K562 (cell line): ENCODE measurements around the gene MATK. TPM values are rescaled to one million over a fixed set of nuclear protein-coding genes. Genes with fewer than 3 reads are reported as not detected.

Experiments
- ARID2 ChIP-seq: fragments of 450-650 bp; IDR thresholded peaks from 2 replicates; pipeline ENCODE4 v1.6.1; 2017; ENCODE audit warnings: antibody characterized with exemption, mild to moderate bottlenecking
- ASH1L ChIP-seq: fragments of 450-650 bp; IDR thresholded peaks from 2 replicates; pipeline ENCODE4 v1.6.1; 2018; ENCODE audit warnings: borderline replicate concordance, mild to moderate bottlenecking, low read depth; ENCODE audit not compliant: partially characterized antibody
- BDP1 ChIP-seq: IDR thresholded peaks from 3 replicates; pipeline ENCODE4 v1.6.1; 2011; ENCODE audit not compliant: insufficient read length, insufficient read depth
- BRD4 ChIP-seq: fragments of 200-600 bp; sonication (generic); IDR thresholded peaks from 2 replicates; pipeline ENCODE4 v1.6.1; 2017; ENCODE audit warnings: inconsistent platforms
- DNMT1 ChIP-seq: fragments of 450-650 bp; IDR thresholded peaks from 2 replicates; pipeline ENCODE4 v1.6.1; 2016; ENCODE audit warnings: antibody characterized with exemption, mild to moderate bottlenecking
- FOXK1 ChIP-seq: sonication (generic); formaldehyde crosslinking; IDR thresholded peaks from 2 replicates; pipeline ENCODE4 v1.8.0; 2022; ENCODE audit warnings: missing genetic modification reagents, mild to moderate bottlenecking, borderline replicate concordance
- MEIS2 ChIP-seq: fragments of 450-650 bp; IDR thresholded peaks from 2 replicates; pipeline ENCODE4 v1.6.1; 2014; ENCODE audit warnings: mild to moderate bottlenecking; ENCODE audit not compliant: partially characterized antibody
- MXI1 ChIP-seq: IDR thresholded peaks from 2 replicates; pipeline ENCODE4 v1.6.1; 2011; ENCODE audit warnings: low read depth, mild to moderate bottlenecking, improper control_type of control experiment, low read length
- NR2C1 ChIP-seq, 2 experiments: fragments of 450-650 bp; IDR thresholded peaks; 2 replicates each; pipeline ENCODE4 v1.6.1; 2017; ENCODE audit warnings: mild to moderate bottlenecking in 2 of 2, antibody characterized with exemption in 1 of 2, inconsistent platforms in 1 of 2, missing compliant biosample characterization in 1 of 2, missing genetic modification characterization in 1 of 2
- NR3C1 ChIP-seq: sonication (generic); formaldehyde crosslinking; IDR thresholded peaks from 2 replicates; pipeline ENCODE4 v1.8.1; 2022; ENCODE audit warnings: missing genetic modification reagents
- PHB2 ChIP-seq: fragments of 450-650 bp; IDR thresholded peaks from 2 replicates; pipeline ENCODE4 v1.6.1; 2017; ENCODE audit warnings: low read depth
- RAD51 ChIP-seq: fragments of 450-650 bp; IDR thresholded peaks from 2 replicates; pipeline ENCODE4 v1.7.1; 2016; ENCODE audit warnings: low read depth, mild to moderate bottlenecking, borderline replicate concordance
- RB1 ChIP-seq: fragments of 450-650 bp; IDR thresholded peaks from 2 replicates; pipeline ENCODE4 v1.6.1; 2017; ENCODE audit warnings: low read depth, mild to moderate bottlenecking
- RBFOX2 ChIP-seq: fragments of 200-400 bp; formaldehyde crosslinking; IDR thresholded peaks from 2 replicates; pipeline ENCODE4 v1.6.1; 2017; ENCODE audit warnings: low read depth, mild to moderate bottlenecking, low read length, moderate library complexity
- RBM14 ChIP-seq: fragments of 200-400 bp; formaldehyde crosslinking; IDR thresholded peaks from 2 replicates; pipeline ENCODE4 v1.6.1; 2018; ENCODE audit warnings: low read depth, mild to moderate bottlenecking, low read length, moderate library complexity, borderline replicate concordance; ENCODE audit not compliant: insufficient read depth
- RFX1 ChIP-seq: fragments of 450-650 bp; IDR thresholded peaks from 2 replicates; pipeline ENCODE4 v1.6.1; 2016; ENCODE audit warnings: mild to moderate bottlenecking, moderate library complexity
- RUNX1 ChIP-seq: sonication (generic); IDR thresholded peaks from 2 replicates; pipeline ENCODE4 v1.6.1; 2016; ENCODE audit warnings: antibody characterized with exemption, low read depth
- TEAD2 ChIP-seq: fragments of 450-650 bp; IDR thresholded peaks from 2 replicates; pipeline ENCODE4 v1.6.1; 2016; ENCODE audit warnings: missing genetic modification characterization, control low read depth, missing compliant biosample characterization
- ZBED1 ChIP-seq: IDR thresholded peaks from 2 replicates; pipeline ENCODE4 v1.6.1; 2014
- ZC3H4 ChIP-seq: sonication (generic); formaldehyde crosslinking; IDR thresholded peaks from 2 replicates; pipeline ENCODE4 v1.9.0; 2021; ENCODE audit warnings: missing genetic modification reagents, borderline replicate concordance
- ZC3H8 ChIP-seq: fragments of 450-650 bp; IDR thresholded peaks from 2 replicates; pipeline ENCODE4 v1.6.1; 2017
- ZNF239 ChIP-seq: fragments of 250-450 bp; sonication (Bioruptor Pico); IDR thresholded peaks from 2 replicates; pipeline ENCODE4 v1.4.0; 2020; ENCODE audit warnings: mild to moderate bottlenecking
- ZNF445 ChIP-seq: fragments of 250-450 bp; sonication (Bioruptor Pico); IDR thresholded peaks from 2 replicates; pipeline ENCODE4 v1.4.0; 2020; ENCODE audit warnings: low read depth, mild to moderate bottlenecking, moderate library complexity
- polyA plus RNA-seq, 8 experiments: library from polyadenylated mRNA; depleted of rRNA in 4 of 8; stranded (reverse) in 5 of 8; unstranded in 3 of 8; fragments of >200 nt; fragmentation: Nextera tagmentation in 2 of 8; fragmentation: Illumina TruSeq in 1 of 8; extraction: Ambion mirVana in 2 of 8; extraction: Trizol in 1 of 8; gene quantifications; 2 replicates each; pipeline versions ENCODE4 v1.2.1 to v1.2.3, GENCODE V29; 2011 to 2014; ENCODE audit warnings: inconsistent platforms in 1 of 8, missing spikeins in 1 of 8
- total RNA-seq, 7 experiments: library from RNA; depleted of rRNA in 6 of 7; stranded (reverse); fragments of >200 nt in 6 of 7; fragmentation: Illumina TruSeq in 2 of 7; extraction: Trizol in 2 of 7; gene quantifications; 2 replicates each; pipeline versions ENCODE4 v1.2.1 to v1.2.3, GENCODE V29; 2011 to 2021; ENCODE audit warnings: low replicate concordance in 1 of 7
- TF ChIP-seq, protein P1 (sequence below): fragments of 250-450 bp; sonication (Bioruptor Pico); IDR thresholded peaks from 2 replicates; pipeline ENCODE4 v1.4.0; 2020; ENCODE audit warnings: mild to moderate bottlenecking, moderate library complexity
- TF ChIP-seq, protein P2 (sequence below): fragments of 250-450 bp; sonication (Bioruptor Pico); IDR thresholded peaks from 2 replicates; pipeline ENCODE4 v1.8.0; 2022; ENCODE audit warnings: inconsistent platforms, mild to moderate bottlenecking, moderate library complexity, borderline replicate concordance
- TF ChIP-seq, protein P3 (sequence below): fragments of 450-650 bp; IDR thresholded peaks from 2 replicates; pipeline ENCODE4 v1.6.1; 2016

Gene MATK
- total and polyA plus RNA-seq, 9 of the 15 experiments (the other 6 are each of a cell fraction or from before 2014, with no cell fraction given) = 0.08 to 41.5 (median 21.4) TPM

DNA sequence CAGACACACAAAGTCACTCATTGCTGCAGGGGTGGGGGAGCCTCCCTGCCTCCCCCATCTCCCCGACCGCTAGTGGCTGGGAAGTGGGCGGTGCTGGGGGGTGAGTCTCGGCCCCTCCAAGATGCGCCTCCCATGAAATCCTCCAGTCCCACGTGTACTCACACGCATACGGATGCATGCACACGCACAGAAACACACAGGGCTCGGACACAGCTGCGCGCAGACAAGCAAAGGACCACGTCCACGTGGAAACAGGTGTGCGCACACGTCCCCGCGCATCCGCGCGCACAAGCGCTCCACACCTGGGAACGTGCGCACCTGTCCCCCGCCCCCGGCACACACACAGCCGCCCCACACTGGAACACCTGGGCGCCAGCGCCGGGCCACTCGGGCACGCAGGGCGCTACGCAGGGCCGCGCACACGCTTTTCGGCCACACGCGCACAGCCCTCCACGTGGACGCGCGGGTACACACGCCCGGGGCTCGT lies 687 bp downstream of the MATK start (continued):
- no peak for TF ChIP-seq RB1
- TF ChIP-seq ASH1L = no peak
- no peak for TF ChIP-seq BRD4
- TF ChIP-seq NR3C1 (CRISPR knock-in tag) = no peak
- no peak; the same call in 1 of the 2 replicates for TF ChIP-seq MXI1
- no peak for TF ChIP-seq BDP1
- TF ChIP-seq ZC3H8 = no peak
- no peak for TF ChIP-seq RUNX1
- TF ChIP-seq RBFOX2 = no peak; the same call in 1 of the 2 replicates
- TF ChIP-seq, protein P1, sequence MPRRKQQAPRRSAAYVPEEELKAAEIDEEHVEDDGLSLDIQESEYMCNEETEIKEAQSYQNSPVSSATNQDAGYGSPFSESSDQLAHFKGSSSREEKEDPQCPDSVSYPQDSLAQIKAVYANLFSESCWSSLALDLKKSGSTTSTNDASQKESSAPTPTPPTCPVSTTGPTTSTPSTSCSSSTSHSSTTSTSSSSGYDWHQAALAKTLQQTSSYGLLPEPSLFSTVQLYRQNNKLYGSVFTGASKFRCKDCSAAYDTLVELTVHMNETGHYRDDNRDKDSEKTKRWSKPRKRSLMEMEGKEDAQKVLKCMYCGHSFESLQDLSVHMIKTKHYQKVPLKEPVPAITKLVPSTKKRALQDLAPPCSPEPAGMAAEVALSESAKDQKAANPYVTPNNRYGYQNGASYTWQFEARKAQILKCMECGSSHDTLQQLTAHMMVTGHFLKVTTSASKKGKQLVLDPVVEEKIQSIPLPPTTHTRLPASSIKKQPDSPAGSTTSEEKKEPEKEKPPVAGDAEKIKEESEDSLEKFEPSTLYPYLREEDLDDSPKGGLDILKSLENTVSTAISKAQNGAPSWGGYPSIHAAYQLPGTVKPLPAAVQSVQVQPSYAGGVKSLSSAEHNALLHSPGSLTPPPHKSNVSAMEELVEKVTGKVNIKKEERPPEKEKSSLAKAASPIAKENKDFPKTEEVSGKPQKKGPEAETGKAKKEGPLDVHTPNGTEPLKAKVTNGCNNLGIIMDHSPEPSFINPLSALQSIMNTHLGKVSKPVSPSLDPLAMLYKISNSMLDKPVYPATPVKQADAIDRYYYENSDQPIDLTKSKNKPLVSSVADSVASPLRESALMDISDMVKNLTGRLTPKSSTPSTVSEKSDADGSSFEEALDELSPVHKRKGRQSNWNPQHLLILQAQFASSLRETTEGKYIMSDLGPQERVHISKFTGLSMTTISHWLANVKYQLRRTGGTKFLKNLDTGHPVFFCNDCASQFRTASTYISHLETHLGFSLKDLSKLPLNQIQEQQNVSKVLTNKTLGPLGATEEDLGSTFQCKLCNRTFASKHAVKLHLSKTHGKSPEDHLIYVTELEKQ (CRISPR knock-in tag) = no peak
- TF ChIP-seq RBM14 = no peak
- TF ChIP-seq MEIS2 = no peak
- TF ChIP-seq RAD51 = no peak
- no peak for TF ChIP-seq RFX1
- TF ChIP-seq ZNF445 (CRISPR knock-in tag) = no peak
- TF ChIP-seq DNMT1 = no peak
- no peak for TF ChIP-seq ZBED1
- TF ChIP-seq, protein P2, sequence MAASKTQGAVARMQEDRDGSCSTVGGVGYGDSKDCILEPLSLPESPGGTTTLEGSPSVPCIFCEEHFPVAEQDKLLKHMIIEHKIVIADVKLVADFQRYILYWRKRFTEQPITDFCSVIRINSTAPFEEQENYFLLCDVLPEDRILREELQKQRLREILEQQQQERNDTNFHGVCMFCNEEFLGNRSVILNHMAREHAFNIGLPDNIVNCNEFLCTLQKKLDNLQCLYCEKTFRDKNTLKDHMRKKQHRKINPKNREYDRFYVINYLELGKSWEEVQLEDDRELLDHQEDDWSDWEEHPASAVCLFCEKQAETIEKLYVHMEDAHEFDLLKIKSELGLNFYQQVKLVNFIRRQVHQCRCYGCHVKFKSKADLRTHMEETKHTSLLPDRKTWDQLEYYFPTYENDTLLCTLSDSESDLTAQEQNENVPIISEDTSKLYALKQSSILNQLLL = no peak
- TF ChIP-seq, protein P3, sequence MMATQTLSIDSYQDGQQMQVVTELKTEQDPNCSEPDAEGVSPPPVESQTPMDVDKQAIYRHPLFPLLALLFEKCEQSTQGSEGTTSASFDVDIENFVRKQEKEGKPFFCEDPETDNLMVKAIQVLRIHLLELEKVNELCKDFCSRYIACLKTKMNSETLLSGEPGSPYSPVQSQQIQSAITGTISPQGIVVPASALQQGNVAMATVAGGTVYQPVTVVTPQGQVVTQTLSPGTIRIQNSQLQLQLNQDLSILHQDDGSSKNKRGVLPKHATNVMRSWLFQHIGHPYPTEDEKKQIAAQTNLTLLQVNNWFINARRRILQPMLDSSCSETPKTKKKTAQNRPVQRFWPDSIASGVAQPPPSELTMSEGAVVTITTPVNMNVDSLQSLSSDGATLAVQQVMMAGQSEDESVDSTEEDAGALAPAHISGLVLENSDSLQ = no peak
- TF ChIP-seq PHB2 = no peak
- no peak for TF ChIP-seq TEAD2 (tag)
- no peak for TF ChIP-seq ARID2
- no peak for TF ChIP-seq ZC3H4
- no peak for TF ChIP-seq ZNF239
- TF ChIP-seq FOXK1 (CRISPR knock-in tag) = no peak
- no peak for TF ChIP-seq NR2C1 (IDR thresholded peaks at IDR 0.05)
- TF ChIP-seq NR2C1 (tag; IDR thresholded peaks at IDR 0.05) = no peak
